Astrocyte (in vitro differentiated cells and primary cell): ENCODE measurements around the gene GYPC.

ENCODE experiments used
- CTCF ChIP-seq: IDR thresholded peaks from 2 replicates; pipeline ENCODE4 v1.5.1; 2011; ENCODE audit warnings: low read depth, mild to moderate bottlenecking, inconsistent platforms, low read length, moderate library complexity; ENCODE audit not compliant: insufficient read depth
- EZH2 ChIP-seq: IDR thresholded peaks from 2 replicates; pipeline ENCODE4 v1.6.1; 2012; ENCODE audit warnings: mild to moderate bottlenecking, low read length, inconsistent platforms; ENCODE audit not compliant: insufficient read depth

DNA sequence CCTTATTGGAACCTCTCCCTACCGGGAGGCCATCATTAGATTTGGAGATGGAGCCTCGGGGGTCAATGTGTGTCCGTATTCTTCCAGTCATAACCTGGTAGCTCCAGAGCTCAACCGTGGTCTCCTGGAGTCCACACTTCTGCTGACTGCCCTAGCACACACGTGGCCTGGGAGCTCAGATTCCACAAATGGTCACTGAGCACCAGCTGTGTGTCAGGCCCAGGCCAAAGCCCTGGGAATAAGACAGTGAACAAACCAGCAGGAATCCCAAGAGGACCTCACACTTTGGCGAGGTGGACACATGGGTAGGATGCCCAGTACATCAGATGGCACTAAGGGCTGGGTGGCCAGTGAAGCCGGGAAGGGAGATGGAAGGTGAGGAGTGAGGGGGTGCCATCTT, 15.5 kb downstream of the GYPC start:
- TF ChIP-seq CTCF (no peak), EZH2 (no peak)
